ENCODE measurements around the gene DUSP7.

DUSP7 gene

DNA sequence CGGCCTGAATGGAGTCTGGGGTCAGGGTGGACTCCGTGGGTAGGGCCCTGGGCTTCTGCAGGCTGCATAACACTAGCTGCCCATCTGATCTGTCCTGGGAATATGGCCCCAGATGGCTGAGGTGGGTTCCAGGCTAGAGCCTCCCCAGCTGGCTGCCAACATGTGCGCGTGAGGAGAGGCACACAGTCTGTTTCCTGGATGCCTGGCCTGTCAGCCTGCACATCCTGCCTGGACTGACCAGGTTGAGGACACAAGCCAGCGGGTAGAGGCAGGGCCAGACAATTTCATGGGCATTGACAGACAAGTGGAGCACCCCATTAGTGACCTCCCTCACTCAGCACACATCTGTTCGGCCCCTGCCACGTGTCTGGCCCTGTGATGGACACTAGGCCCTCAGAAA is 30.9 kb downstream of the DUSP7 start:
- TF ChIP-seq, protein P1, sequence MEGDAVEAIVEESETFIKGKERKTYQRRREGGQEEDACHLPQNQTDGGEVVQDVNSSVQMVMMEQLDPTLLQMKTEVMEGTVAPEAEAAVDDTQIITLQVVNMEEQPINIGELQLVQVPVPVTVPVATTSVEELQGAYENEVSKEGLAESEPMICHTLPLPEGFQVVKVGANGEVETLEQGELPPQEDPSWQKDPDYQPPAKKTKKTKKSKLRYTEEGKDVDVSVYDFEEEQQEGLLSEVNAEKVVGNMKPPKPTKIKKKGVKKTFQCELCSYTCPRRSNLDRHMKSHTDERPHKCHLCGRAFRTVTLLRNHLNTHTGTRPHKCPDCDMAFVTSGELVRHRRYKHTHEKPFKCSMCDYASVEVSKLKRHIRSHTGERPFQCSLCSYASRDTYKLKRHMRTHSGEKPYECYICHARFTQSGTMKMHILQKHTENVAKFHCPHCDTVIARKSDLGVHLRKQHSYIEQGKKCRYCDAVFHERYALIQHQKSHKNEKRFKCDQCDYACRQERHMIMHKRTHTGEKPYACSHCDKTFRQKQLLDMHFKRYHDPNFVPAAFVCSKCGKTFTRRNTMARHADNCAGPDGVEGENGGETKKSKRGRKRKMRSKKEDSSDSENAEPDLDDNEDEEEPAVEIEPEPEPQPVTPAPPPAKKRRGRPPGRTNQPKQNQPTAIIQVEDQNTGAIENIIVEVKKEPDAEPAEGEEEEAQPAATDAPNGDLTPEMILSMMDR (IDR thresholded peaks at IDR 0.05; ENCODE audit: extremely low read depth, insufficient read depth, missing control alignments), result no peak
- no peak for DNase-seq (ENCODE audit: low spot score)
- in situ Hi-C loops (cut with MboI; ENCODE audit: low pct_unique_long_range_greater_than_20kb, low sequenced_read_pairs, unreplicated experiment), result no loop called here

DNA sequence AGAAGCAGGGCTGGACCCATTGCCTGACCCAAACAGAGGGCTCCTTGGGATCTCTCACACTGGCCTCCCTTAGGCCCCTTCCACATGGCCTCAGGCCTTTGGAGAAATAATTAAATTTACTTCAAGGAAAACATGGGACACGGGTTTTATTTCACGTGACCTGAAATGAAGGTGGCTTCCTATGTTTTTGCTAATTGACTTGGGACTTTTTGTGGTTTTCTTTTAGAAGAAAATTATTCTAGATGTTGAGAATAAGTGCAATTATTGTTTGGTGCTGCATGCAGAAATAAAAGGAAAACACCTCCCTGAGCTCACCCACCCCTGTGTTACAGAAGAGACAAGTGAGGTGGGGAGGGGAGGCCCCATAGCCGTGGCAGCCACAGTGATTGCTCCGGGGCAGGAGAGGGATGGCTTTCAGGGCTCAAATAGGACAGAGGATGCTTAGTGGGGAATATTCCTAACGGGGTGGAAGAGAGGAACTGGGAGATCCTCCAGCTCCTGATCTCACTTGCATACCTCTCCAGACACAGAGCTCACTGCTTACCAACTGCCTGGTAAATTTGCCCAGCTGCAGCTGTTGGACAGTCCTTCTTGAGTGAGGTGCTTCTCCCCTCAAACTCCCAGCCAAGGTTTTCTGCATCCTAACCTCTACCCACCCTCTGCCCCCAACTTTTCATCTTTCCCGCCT is 31.5 kb downstream of the DUSP7 start:
- no peak for DNase-seq (ENCODE audit: low spot score)
- TF ChIP-seq, protein P1 (IDR thresholded peaks at IDR 0.05; ENCODE audit: extremely low read depth, insufficient read depth, missing control alignments), result no peak
- in situ Hi-C loops (cut with MboI; ENCODE audit: low pct_unique_long_range_greater_than_20kb, low sequenced_read_pairs, unreplicated experiment), result no loop called here

DNA sequence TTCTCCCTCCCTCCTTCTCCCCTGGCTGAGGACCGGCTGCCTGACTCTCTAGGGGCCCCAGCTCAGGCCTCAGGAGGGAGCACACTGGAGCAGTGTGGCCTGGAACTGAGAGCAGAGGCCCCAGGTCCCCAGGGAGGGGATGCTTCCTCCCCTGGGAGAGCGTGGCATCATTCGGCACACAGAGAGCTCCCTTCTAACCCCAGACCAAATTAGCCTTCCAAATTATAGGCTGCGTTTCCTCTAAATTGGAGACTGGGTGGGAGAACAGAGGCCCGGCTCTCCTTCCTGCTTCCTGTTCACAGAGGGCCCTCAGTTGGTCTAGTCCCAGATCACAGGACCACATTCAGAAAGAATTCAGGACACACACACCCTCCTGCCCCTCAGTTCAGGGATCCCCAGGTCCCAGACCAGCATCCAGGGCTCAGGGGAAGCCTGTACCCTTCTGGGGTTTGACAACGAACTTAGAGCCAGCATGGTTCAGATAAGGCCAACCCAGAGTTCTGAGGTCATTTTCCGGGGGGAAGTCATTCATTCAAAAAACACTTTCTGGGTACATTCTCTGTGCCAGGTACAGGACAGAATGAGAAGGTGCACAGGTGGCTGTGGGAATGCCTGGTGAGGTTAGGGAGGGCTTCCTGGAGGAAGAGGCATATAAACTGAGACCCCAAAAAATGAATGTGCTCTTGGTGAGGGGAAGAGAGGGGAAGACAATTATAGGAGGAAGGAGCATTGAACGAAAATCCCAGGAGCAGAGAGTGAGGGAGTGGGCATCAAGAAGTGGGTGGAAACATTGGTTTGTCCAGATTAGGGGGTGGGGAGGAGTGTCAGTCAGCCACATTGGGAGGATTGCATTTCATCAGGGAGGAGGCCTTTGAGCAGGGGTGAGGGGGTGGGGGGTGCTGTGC is 32.3 kb downstream of the DUSP7 start:
- TF ChIP-seq, protein P1 (IDR thresholded peaks at IDR 0.05; ENCODE audit: extremely low read depth, insufficient read depth, missing control alignments), result no peak
- in situ Hi-C loops (cut with MboI; ENCODE audit: low pct_unique_long_range_greater_than_20kb, low sequenced_read_pairs, unreplicated experiment), result no loop called here
- peak; percentile 70 for DNase-seq (ENCODE audit: low spot score)

DNA sequence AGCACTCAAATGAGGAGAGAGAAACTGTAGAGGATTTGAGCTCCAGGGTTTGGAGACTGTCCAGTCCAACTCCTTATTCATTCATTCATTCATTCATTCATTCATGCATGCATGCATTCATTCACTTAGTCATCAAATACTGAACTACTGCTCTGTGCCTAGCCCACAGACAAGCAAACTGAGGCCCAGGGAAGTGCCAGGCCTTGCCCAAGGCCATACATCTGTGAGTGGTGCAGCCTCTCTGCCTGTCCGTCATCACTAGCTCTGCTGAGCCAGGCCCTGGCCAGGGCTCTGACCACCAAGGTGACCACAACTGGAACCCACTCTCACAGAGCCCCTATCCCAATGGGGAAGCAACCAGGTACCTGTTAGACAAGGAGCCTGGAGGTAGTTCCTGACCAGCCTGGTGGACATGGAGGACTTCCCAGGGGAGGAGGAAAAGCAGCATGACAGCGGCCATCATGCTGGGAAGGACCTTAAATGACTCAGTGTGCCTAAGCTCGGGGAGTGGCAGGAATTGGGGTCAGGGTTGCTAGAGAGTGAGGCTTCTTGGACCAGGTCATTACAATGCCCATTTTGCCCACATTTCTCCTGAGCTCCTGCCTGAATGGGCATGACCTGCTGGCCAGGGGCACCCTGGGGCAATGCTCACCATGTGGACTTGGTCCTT is 33.1 kb downstream of the DUSP7 start:
- TF ChIP-seq, protein P1 (IDR thresholded peaks at IDR 0.05; ENCODE audit: extremely low read depth, insufficient read depth, missing control alignments), result no peak
- DNase-seq (ENCODE audit: low spot score), result no peak
- in situ Hi-C loops (cut with MboI; ENCODE audit: low pct_unique_long_range_greater_than_20kb, low sequenced_read_pairs, unreplicated experiment), result no loop called here

DNA sequence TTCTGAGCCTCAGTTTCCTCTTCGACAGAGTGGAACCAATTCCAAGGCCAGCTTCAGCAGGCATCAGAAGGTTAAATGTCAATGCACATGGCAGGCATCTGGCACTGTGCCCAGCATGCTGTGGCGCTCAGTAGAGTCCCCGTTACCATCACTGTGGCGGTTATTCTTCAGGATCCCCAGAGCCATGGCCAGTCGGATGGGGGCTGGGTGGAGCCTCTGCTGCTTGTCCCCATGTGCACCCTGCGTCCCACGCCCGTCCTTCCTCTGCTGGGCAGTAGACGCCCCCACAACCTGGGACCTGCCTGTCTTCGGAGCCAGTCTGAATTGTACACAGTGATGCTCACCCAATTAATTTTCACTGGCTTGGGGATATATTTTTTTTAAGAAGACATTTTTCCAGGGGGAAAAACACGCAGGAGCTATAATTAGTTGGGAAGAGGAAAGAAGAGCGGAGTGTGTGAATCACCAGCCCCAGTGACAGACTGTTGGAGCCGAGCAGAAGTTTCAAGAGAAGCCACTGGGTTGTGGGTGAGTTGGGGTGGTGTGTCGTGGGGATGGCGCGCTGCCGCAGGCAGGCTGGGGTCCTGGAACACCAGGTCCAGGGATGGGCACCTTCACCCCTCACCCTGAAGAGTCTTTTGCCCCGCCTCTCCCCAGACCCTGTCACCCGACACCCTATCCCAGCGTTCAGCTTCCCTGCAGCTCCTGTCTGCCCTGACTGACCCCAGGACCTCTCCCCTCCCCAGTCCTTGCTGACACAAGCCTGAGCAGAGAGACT is 33.9 kb downstream of the DUSP7 start:
- no peak for DNase-seq (ENCODE audit: low spot score)
- TF ChIP-seq, protein P1 (IDR thresholded peaks at IDR 0.05; ENCODE audit: extremely low read depth, insufficient read depth, missing control alignments), result no peak
- in situ Hi-C loops (cut with MboI; ENCODE audit: low pct_unique_long_range_greater_than_20kb, low sequenced_read_pairs, unreplicated experiment), result no loop called here
